NCI-H146 (cell line): ENCODE measurements around the gene PRKAR1A.
"Not testable (repeated sequence)": the region's sequence is repeated elsewhere in the genome, so short reads cannot be mapped to it uniquely, and the experiment has no call there.

Source experiments
- DNase-seq: peaks from one replicate; lab custom pipeline; 2025; lab: John Stamatoyannopoulos, UW

Gene PRKAR1A

DNA sequence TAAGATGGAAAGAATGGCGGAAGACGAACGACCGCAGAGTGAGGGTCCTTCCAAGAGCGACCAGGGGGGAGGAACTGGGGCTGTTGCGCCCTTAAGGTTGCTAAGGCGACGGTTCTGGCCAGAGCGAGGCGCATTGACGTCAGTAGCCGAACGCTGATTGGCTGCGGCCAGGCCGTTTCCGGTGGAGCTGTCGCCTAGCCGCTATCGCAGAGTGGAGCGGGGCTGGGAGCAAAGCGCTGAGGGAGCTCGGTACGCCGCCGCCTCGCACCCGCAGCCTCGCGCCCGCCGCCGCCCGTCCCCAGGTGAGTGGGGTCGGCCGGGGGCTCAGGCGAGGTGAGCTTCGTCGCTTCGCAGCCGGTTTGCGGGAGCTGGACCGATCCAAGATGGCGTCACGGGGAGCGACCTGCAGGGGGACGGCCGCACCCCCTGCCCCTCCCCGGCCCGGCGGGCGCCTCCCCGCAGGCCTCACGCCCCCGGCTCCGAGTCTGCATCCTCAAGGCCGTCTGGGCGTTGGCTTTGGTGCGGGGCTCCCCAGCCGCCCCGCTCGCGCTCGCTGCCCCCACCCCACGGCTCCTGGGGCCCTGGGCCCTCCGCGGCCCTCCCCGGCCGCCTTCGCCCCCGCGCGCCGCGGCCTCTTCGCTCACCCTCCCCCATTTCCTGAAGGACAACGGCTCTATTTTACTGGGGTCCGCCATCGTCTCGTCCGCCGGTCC is at the start of gene PRKAR1A:
Gene PRKAR1A, plus strand, starts transcription at position 184 of the 713 bp plus-strand sequence. CDS start 2,970 bp downstream, outside the sequence.
- peak; percentile 93 for DNase-seq

DNA sequence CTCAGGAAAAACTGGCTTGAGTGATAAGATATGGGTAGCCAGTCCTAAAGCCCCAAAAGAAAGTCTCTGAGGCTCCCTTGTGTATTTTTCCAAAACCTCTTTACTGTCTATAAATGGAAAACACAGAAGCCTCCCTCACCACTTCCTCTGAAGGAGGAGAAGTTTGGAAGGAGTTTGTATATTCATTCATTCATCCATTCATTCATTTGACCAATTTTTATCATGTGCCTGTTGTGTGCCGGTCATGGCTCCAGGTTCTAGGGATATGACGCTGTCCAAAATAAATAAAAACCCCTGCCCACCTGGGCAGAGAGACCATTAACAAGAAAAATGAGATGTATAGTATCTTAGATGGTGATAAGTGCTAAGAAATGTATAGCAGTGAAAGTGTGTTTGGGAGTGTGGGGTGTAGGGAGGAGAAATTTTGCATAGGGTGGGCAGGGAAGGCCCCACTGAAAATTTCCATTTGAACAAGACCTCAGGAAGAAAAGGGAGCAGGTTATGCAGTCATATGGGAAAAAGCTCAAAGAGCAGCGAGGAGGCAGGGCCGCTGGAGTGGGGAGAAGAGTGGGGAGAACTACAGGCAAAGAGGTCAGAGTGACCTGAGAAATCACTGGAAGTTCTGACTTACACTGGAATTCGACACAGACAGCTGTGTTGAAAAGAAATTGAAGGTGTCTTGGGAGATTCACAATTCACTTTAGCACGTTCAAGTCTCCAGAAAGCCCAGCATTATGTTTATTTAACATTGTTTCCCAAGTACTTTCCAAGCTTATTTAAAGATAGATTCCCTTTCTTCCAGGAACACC is 48.8 kb upstream of the PRKAR1A start:
- no peak for DNase-seq

DNA sequence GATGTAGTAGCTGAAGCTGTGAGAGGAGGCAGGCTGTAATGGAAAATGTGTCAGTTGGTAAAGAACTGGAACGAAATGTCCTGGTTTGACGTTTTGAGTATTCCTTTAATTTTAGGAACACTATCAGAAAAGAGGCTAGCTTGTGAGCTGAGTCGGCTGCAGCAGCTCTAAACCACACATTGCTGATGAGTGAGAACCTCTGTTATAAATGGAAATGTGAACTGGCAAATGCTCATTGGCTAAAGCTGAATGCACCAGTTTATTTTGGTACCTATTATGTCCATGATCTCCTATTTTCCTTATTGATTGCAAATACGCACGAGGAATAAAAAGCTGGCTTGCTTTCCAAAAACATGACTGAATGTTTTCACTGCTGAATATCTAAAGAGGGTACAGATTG is 43.9 kb upstream of the PRKAR1A start:
- no peak for DNase-seq

DNA sequence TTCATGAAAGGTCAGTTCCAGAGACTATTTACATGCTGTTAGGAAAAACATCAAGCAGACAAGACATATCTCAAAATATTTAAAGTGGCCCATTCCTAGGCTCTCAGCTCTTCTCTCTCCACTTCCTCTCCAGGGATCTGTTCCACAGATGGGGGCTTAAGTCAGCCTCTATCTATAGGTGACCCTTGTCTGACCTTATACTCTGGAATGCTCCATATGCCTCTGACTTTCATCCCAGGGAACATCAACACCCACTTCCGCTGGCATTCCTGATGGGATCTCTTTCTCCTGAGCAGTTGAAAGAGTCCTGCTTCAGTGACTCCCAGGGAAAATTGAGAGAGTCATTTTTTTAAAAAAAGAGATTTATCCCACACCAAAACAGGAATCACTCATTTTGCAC is 43.4 kb upstream of the PRKAR1A start:
- no peak for DNase-seq

DNA sequence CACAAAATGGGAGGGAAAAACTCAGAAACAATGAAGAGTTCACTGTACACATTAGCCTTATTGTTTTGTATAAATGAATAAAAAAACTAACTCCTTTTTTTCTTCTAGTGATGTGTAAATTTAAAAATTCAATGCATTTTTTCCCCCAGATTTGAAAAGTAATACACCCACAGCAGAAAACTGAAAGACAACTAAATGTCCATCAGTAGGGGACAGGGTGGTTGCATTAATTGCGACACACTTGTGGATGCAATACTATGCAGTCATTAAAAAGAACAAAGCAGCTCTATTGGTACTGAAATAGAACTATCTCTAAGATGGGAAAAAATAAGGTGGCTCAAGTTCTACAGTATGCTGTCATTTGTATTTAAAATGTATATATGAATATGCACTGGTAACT is 41.3 kb upstream of the PRKAR1A start:
- no peak for DNase-seq

DNA sequence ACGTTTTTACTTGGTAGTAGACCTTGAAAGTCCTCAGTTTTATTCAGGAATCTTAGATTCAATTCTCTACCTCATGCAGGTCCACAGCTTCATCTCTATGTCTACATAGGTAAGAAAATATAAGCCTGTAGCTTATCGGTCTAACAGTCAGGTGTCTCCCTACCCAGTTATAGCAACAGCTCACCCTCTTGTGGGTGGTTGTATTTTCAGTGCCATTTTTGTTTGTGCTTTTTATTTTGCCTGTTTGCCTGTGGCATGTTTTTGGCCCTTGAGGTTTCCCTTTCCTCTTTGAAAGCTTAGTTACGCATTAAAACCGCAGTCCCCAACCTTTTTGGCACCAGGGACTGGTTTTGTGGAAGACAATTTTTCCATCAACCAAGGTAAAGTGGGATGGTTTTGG is 31.3 kb upstream of the PRKAR1A start:
- no peak for DNase-seq

DNA sequence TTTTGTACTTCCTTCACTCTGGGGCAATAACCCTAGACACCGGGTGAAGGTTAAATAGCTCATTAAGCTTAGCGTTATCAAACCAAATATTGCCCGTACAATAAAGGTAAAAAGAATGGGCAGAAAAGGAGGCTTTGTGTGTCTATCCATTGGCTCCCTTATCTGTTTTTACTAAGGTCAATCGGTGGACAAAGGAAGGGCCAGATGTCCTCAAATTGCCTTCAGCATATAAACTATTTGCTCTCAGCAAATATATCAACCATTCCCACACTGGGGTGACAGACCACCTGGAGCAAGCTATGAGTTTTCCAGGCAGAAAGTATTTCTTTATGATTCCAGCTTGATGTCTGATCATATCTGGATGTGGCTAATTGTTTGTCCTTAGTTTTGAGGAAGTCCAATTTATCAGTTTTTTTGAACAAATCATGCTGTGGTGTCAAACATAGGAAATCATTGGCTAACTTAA is 29.6 kb upstream of the PRKAR1A start:
- peak; percentile 93 for DNase-seq

DNA sequence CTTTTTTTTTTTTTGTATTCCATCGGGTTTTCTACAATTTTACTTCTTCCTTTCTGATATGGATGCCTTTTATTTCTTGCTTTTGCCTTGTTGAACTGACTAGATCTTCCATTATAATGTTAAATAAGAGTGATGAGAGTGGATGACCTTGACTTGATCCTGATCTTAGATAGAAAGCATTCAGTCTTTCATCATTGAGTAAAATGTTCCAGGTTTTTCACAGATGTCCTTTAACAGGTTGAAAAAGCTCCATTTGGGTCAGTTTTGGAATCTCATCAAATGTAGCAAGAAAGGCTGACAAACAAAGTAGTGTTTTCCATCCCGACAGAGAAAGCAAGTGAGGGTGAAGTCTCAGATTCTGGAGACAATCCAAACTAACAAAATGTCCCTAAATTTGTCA is 27.8 kb upstream of the PRKAR1A start:
- no peak for DNase-seq

DNA sequence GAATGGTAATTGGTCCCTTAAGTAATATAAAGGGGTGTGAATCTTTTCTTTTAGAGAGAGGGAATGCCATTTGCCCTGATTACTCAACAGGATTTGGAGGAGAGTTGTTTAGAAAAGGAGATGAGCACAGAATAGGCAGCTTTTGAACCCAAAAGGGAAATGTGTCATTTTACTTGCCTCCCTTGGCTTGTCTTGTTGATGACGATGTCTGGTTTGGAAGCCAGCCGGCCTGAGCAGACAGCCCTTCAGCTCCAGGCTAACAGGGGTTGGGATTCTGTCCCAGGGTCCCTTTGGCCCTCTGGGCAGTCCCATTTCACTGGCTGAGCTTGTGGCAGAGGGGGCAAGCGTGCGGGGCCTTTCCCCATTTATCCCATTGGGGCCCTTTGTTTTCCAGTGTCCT is 22.3 kb upstream of the PRKAR1A start:
- no peak for DNase-seq

DNA sequence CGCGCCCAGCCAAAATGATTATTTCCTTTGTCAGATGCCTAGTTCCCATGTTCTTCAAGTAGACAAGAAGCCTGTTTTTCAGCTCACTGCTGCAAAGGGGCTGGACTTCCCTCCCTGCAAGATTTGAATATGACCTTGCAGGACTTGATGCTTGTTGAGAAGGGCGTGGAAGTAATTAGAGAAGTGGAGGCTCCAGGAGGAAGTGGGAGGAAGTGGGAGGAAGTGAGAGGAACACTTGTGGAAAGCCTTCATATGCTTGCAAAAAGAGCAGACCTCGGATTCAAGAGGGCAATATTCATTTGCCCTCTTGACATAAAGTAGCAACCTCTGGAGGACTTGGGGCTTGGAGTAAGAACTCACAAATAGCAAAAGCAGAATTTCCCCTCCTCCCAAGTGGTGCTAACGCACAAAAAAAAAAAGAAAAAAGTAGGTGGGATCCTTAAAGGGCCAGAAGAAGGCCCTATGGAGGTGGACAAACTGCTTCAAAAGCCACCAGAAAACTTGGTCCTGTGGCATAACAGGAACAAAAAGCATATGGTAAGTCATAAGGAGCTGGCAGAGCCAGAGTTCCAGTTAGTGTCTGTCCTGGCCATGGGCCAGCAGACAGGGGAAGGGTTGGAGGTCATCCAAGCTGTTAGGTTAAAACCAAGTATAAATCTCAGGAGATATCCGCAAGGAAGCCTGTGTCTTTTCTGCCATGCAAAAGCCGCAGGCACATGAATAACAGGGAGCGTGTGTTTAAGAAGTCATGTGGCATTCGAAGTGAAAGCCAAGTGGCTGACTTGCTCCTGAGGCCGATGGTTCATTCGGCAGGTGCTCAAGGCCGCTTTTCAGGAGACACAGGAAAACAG is 20.6 kb upstream of the PRKAR1A start:
- DNase-seq: no peak

DNA sequence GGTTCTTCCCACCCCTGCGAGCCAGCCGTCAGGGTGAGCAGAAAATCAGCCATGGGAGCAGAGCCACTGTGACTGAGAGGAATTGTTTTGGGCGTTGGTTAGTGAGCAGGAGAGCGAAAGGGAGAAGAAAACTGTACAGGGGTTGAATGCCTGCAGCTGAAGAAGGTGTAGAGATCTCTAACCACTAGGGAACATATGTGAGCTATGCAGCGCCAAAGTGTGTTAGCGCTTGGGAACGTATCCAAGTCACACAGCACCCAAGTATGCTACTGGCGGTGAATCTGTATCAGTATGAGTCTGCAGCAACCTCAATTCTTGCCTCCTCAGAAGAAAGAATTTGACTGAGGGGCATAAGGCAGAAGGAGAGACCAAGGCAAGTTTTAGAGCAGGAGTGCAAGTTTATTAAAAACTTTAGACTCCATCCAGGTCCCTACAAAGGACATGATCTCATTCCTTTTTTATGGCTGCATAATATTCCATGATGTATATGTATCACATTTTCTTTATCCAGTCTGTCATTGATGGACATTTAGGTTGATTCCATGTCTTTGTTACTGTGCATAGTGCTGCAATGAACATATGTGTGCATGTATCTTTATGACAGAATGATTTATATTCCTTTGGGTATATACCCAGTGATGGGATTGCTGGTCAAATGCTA is 19.7 kb upstream of the PRKAR1A start:
- DNase-seq: not testable (repeated sequence)

DNA sequence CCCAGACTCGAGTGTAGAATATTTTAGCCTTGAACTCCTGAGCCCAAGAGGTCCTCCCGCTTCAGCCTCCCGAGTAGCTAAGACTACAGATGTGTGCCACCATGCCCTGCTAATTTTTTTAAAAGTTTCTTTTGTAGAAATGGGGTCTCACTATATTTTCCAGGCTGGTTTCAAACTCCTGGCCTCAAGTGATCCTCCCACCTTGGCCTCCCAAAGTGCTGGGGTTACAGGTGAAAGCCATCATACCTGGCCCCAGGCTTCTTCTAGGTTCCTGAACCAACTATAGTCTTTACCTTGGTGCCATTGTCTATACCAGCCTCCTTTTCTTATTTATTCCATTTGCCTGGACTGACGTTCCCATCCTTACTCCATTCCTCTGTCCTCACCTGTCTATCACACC is 17.1 kb upstream of the PRKAR1A start:
- DNase-seq: no peak

DNA sequence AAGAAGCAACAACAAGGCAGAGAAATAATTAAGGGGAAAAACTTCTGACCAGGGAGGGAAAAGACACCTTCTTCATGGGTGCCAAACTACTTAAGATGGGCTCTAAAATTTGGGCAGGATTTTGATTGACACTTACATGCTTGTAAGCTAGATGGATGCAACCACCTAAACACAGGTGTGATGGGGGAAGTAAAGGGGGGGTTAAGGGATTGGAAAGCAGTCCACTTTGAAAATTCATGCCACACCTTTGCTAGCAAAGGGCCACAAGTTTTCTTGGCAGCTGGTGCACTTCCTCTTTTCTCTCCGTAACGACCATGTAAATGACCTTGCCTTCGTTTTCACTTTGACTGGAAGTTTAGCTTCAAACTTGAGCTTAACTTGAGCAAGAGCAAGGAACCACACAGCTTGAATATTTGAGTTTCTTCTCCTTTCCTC is 14.3 kb upstream of the PRKAR1A start:
- DNase-seq: no peak

DNA sequence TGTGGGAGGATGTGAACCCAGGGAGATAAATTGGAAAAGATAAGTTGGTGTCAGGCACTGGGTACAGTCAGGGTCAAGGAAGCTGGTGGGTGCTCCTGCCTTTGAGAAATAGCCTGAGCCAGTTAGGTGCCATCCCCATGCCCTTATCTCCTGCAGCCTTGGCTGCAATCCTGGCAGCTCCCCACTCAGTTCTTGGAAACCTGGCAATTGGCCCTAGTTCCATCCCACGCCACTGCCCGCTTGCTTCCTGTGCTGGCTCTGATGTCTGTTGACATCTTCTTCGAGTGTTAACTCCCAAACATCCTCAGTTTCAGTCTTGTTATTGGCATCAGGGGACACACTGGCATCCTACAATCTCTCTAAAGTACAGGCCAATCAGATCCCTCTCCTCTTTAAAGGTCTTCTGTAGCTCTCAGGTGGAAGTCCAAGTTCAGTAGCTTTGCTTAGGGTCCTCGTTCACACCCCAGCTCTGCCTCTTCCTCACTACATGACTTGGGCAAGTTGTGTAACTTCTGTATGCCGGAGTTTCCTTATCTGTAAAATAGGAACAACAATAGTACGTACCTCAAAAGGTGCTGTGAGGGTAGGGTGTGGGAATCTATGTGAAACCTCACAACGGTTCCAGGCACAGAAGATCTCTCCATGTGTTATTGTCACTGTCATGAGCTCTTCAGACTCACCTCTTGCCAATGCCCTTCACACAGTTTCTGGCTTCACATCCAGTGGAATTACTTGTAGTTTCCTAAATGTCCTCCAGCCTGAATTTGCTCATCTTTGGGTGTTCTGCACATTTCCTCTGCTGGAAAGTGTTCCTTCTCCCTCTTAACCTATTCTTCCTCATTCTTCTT is 13.5 kb upstream of the PRKAR1A start:
- DNase-seq: no peak

DNA sequence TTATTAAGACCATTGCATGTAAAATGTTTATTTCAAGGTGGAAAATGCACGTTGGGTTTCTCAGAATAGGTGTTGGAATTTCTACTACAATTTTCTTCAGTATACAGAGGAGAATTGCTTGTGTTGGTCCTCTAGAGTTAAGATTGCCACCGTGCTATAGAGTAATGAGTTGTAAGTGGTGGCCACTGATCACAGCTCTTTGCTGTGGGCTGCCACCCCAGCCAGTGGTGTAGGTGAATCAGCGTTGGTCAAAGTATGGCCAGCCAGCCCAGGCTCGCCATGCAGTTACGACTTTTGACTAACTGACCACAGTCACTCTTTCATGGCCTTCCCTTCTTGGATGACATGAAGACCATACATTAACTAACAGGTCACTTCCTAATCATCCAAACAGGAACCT is 12.6 kb upstream of the PRKAR1A start:
- no peak for DNase-seq

DNA sequence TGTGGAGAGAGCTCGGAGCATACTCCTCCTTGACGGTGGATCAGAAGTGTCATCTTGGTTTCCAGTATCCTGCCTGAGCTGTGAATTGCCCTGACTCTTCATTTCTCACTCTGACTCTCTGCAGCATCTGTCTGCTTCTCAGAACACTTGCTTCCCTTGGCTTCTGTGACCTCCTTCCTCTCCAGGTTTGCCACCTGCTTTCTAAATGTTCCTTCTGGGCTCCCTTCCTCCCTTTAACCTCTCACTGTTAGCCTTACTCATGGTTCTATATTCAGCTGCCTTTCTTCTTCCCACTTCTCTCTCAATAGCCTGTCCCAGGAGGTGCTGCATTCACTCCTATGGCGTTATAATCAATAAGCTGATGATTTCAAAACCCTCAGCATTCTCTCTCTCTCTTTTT is 11.2 kb upstream of the PRKAR1A start:
- DNase-seq: no peak

DNA sequence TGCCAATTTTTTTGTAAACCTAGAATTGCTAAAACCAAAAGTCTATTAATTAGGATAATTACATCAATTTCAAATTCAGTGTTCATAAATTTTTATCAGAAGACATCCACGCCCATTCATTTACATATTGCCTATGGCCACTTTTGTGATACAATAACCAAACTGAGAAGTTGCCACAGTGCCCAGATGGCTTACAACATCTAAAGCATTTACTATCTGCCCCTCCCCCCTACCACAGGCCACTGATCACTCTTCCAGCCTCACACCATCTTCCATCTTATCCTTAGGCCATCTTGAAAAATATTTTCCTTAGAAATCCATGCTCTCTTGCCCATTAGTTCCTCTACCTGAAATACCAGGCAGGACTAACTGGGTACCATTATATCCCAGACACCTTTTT is 6.3 kb upstream of the PRKAR1A start:
- no peak for DNase-seq

DNA sequence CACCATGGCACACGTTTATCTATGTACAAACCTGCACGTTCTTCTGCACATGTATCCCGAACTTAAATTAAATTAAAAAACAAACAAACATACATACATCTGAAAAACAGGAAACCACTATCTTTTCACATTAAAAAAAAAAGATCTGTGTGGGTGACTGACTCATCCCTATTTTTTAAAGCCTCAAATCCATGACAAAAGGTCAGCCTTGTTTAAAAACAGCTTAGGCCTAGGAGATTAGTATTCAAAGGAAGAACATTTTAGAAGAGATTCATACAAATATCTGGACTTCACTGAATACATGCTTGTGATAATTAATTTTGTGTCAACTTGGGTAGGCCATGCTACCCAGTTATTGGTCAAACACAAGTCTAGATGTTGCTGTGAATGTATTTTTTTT is 4.7 kb upstream of the PRKAR1A start:
- no peak for DNase-seq

DNA sequence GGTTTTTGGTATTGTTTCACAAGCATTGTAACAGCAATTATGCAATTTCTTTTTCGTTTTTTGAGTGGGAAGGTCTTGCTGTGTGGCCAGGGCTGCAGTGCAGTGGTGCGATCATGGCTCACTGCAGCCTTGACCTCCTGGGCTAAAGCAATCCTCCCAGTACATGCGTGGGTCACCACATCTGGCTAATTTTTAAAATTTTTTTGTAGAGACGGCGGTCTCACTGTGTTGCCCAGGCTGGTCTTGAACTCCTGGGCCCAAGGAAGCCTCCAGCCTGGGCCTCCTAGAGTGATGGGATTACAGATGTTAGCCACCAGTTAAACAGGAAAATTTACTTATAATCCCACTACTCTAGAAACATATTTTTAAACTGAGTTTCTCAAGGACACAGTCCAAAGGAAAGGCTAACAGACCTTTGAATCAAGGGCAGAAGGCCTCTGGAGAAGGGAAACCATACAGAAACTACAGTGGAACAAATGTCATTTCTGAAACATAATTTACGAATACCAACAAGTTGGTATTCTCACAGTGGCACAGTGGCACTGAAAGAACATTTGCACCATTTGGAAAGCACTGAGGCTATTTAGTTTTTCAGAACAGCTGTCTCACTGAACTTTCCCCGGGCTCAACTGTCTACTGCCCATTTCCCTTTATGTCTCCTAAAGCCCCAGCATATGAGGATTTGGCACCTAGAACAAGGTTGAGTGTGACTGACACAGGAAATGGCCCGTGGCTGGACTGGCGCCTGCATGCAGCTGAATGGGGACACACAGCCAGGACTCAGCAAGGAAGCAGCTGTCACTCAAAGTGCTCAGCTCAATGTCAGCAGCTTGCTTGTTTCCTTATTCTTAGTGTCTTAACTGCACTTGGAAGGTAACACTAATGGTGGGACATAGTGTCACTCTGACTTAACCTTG is 2.8 kb upstream of the PRKAR1A start:
- DNase-seq: no peak

DNA sequence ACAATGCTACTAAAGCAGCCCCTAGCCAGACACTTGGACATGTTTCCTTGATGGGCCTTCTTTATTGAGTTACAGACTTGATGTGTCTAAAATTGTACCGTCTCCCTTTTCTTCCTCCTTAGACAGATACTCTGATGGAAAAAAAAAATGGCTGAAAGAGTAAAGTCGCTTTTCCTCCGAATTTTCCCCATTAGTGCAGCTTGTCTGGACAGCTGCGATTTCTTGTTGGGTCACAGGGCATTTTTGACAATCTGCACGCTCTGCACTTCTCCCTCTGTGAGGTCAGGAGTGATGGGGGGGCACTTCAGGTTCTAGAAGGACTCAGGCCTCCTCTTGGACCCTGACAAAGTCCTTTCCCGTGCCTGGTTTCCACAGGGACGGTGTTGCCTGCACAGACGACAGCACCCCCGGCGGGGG is 968 bp upstream of the PRKAR1A start:
- no peak for DNase-seq
